HG03460 (cell line): ENCODE measurements around the gene MTMR10.

Experiments used
- ATAC-seq: cut with Tn5 transposase; IDR thresholded peaks from one replicate; pipeline ENCODE4 v1.9.1; 2021; ENCODE audit not compliant: unreplicated experiment

MTMR10 gene

GRCh38 chr15:30921781-30922479 lies 69.5 kb downstream of the MTMR10 start:
- ATAC-seq: no peak

GRCh38 chr15:30921106-30921505 lies 70.3 kb downstream of the MTMR10 start:
- ATAC-seq: no peak

- ATAC-seq: no peak
These were observed 71.4 kb downstream of the MTMR10 start for GRCh38 chr15:30919877-30920550.

- ATAC-seq: no peak
These were observed 73.1 kb downstream of the MTMR10 start for GRCh38 chr15:30918366-30918765.

- ATAC-seq: no peak
These were observed 73.8 kb downstream of the MTMR10 start for GRCh38 chr15:30917675-30918074.

DNA sequence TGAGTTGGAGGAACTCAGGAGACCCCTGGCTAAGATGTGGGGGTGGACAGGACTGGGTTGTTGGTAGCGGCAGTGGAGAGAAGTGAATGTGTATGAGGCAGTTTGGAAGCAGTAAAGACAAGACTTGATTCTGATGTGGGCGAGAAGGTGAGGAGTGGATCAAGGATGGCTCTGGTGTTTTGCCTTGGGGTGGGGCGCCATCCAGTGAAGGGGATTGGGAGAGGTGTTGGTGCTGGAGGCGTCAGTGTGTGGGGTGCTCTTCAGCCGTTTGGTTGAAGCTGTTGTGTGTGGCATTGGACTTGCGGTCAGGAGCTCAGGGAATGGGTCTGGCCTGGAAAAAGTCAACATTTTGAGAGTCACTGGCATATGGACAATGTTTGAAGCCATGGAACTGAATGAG lies 74.4 kb downstream of the MTMR10 start:
- ATAC-seq: no peak

DNA sequence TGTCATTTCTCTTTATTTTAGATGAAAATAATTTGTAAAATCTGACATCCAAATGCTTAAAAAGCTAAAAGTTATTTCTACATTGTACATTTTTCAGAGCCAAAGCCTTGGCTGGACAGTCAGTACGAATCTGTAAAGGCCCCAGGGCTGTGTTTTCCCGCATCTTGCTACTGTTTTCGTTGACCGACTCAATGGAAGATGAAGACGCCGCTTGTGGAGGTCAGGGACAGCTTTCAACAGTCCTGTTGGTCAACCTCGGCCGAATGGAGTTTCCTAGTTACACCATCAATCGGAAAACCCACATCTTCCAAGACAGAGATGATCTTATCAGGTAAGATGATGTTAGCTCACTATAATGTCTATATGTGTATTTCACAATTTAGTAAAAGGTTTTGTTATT lies 77.7 kb downstream of the MTMR10 start:
- no peak for ATAC-seq

DNA sequence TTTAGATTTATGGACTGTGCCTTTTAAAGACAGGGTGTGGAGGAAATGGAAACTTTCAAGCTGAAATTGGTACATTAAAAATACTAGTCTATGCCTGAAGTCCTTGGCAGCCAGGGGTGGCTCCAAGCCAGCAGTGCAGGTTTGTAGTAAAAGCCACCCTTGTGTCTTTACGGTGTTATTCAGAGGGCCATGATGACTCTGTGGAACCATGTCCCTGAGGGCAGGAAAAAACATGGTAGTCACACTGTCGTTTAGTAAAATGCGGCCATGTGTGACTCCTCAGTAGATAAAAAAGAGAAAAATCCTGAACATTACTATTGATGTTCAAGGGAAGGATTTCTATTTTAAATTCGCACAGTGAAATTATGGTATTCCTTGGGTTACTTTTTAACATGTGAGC lies 85.1 kb downstream of the MTMR10 start:
- ATAC-seq: no peak

- no peak for ATAC-seq
These were observed 85.6 kb downstream of the MTMR10 start for GRCh38 chr15:30905821-30906220.

- no peak for ATAC-seq
These were observed 86.6 kb downstream of the MTMR10 start for GRCh38 chr15:30904812-30905211.

DNA sequence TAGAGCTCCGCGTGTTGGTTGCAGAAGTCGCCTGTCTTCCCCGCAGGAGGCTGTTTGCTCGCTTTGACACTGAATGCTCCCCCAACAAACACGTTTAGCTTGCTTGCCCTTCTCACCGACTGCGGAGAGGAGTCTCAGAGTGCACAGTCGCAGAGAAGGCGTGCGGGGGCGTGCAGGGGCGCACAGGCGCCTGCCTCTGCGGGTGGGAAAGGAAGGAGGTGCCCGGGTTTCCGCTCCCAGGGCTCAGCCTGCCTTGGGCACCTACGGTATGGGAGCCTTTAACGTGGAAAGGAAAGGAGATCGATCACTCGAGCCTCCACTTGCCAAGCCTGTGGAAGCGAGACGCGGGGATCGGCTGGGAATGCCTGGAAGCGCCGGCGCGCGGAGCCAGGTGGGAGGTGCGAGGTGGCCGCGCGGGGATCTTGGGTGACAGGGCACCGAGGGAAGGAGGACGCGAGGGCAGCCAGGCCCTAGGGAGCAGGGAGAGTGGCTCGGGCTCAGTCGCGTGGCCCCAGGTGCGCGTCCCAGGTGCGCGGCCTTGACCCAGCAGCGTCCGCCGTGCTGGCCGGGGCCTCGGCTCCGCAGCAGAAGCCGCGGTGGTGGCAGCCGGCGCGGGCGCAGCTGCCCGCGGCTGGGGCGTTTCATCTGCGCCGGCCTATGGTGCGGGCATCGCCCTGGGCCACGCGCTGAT lies 87.8 kb downstream of the MTMR10 start, which contains the start of gene FAN1:
FAN1 (plus strand) TSS at position 419 of the 691 bp plus-strand sequence. CDS start 749 bp downstream, outside the sequence.
- peak; percentile 90 for ATAC-seq

- ATAC-seq: no peak
These were observed 89.5 kb downstream of the MTMR10 start for GRCh38 chr15:30901889-30902288.

DNA sequence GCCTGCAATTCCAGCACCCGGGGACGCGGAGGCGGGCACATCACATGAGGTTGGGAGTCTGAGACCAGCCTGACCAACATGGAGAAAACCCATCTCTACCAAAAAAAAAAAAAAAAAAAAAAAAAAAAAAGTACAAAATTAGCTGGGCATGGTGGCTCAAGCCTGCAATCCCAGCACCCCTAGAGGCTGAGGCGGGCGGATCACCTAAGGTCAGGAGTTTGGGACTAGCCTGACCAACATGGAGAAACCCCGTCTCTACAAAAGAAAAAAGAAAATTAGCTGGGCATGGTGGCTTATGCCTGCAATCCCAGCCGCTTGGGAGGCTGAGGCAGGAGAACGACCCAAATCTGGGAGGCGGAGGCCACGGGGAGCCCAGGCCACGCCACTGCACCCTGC lies 95.2 kb downstream of the MTMR10 start:
- no peak for ATAC-seq

DNA sequence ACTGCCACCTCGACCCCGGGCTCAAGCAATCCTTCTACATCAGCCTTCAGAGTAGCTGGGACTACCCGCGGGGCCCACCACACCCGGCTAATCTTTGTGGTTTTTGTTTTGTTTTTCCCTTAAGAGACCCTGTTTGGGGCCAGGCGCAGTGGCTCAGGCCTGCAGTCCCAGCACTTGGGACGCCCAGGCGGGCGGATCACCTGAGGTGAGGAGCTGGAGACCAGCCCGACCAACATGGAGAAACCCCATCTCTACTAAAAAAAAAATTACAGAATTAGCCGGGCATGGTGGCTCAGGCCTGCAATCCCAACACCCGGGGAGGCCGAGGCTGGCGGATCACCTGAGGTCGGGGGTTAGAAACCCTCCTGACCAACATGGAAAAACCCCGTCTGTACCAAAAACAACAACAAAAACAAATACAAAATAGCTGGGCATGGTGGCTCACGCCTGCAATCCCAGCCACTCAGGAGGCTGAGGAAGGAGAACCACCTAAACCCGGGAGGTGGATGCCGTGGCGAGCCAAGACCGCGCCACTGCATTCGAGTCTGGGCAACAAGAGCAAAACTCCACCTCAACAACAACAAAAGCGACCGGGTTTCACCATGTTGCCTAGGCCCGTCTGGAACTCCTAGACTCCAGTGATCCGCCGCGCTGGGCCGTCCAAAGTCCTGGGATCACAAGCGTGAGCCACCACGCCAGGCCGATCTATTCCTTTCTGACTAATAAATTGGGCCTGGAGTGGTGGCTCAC lies 95.8 kb downstream of the MTMR10 start:
- no peak for ATAC-seq

- no peak for ATAC-seq
These were observed 102.2 kb downstream of the MTMR10 start for GRCh38 chr15:30889196-30889595.
